SK-N-SH (cell line): ENCODE data around the gene HSPA1A. TPM values are rescaled to one million over a fixed set of nuclear protein-coding genes. Genes with fewer than 3 reads are reported as not detected.
A peak's percentile ranks its signal among the peaks of the same experiment; 100 is the strongest.

Experiments
- CTCF ChIA-PET: fragments of 300-600, 350-600 bp; formaldehyde crosslinking; extraction: SDS; loops from one replicate; lab custom pipeline; 2021; lab: Yijun Ruan, JAX
- POLR2A ChIA-PET: fragments of 350-600 bp; sonication (Branson Sonifier 250); formaldehyde crosslinking; extraction: SDS; loops from one replicate; lab custom pipeline; 2020; ENCODE audit warnings: antibody characterized with exemption, inconsistent platforms; lab: Yijun Ruan, JAX
- DNase-seq: peaks from one replicate; pipeline ENCODE4 v3.0.0; 2012
- H2AFZ ChIP-seq: fragments of 200-600 bp; sonication (generic); 2 replicates; pipeline ENCODE4 v1.8.1; 2016; ENCODE audit warnings: antibody characterized with exemption, mild to moderate bottlenecking, low read depth
- H3F3A ChIP-seq: fragments of 200-600 bp; sonication (generic); replicated peaks from 2 replicates; pipeline ENCODE3; 2016; ENCODE audit warnings: antibody characterized with exemption, mild to moderate bottlenecking; ENCODE audit not compliant: insufficient read depth
- H3K27ac ChIP-seq, 2 experiments: fragments of 200-500 bp in 1 of 2; fragments of 200-600 bp in 1 of 2; sonication (Bioruptor generic) in 1 of 2; sonication (generic), shearing (Covaris generic) in 1 of 2; 2 replicates each; pipeline versions ENCODE4 v1.5.1 to v1.6.1; 2014 to 2016; ENCODE audit warnings: low read depth in 2 of 2, inconsistent platforms in 1 of 2, low read length in 1 of 2, mild to moderate bottlenecking in 1 of 2, mixed read lengths in 1 of 2
- H3K27me3 ChIP-seq: fragments of 200-600 bp; sonication (generic), shearing (Covaris generic); 2 replicates; pipeline ENCODE4 v1.6.1; 2016; ENCODE audit warnings: mixed run types; ENCODE audit not compliant: insufficient read depth
- H3K36me3 ChIP-seq, 2 experiments: fragments of 200-500 bp in 1 of 2; fragments of 200-600 bp in 1 of 2; sonication (Bioruptor generic) in 1 of 2; sonication (generic) in 1 of 2; replicated peaks in 1 of 2; 2 replicates each; pipeline versions ENCODE3 to v1.5.1; 2014 to 2016; ENCODE audit warnings: low read length in 1 of 2, mild to moderate bottlenecking in 1 of 2; ENCODE audit not compliant: insufficient read depth in 2 of 2, control insufficient read depth in 1 of 2
- H3K4me1 ChIP-seq, 2 experiments: fragments of 200-500 bp in 1 of 2; fragments of 200-600 bp in 1 of 2; sonication (Bioruptor generic) in 1 of 2; sonication (generic), shearing (Covaris generic) in 1 of 2; 2 replicates each; pipeline versions ENCODE4 v1.5.1 to v1.6.1; 2014 to 2016; ENCODE audit warnings: low read depth in 1 of 2, low read length in 1 of 2, mixed run types in 1 of 2; ENCODE audit not compliant: insufficient read depth in 2 of 2, control insufficient read depth in 1 of 2
- H3K4me2 ChIP-seq: fragments of 200-600 bp; sonication (generic), shearing (Covaris generic); 2 replicates; pipeline ENCODE4 v1.6.1; 2017; ENCODE audit warnings: mixed run types
- H3K4me3 ChIP-seq, 2 experiments: fragments of 200-500 bp in 1 of 2; fragments of 200-600 bp in 1 of 2; sonication (Bioruptor generic) in 1 of 2; sonication (generic), shearing (Covaris generic) in 1 of 2; 2 replicates each; pipeline versions ENCODE4 v1.5.1 to v1.8.1; 2014 to 2016; ENCODE audit warnings: low read depth in 2 of 2, inconsistent platforms in 1 of 2, low read length in 1 of 2, mild to moderate bottlenecking in 1 of 2, mixed read lengths in 1 of 2, moderate library complexity in 1 of 2
- H3K79me2 ChIP-seq: fragments of 200-600 bp; sonication (generic); 2 replicates; pipeline ENCODE4 v1.8.1; 2017; ENCODE audit warnings: mild to moderate bottlenecking; ENCODE audit not compliant: insufficient read depth
- H3K9ac ChIP-seq: fragments of 200-600 bp; sonication (generic); 2 replicates; pipeline ENCODE4 v1.6.1; 2017; ENCODE audit warnings: mixed run types
- H3K9me2 ChIP-seq: fragments of 200-600 bp; sonication (generic); 2 replicates; pipeline ENCODE4 v1.6.1; 2017; ENCODE audit warnings: mixed run types
- H3K9me3 ChIP-seq: fragments of 200-600 bp; sonication (generic); 2 replicates; pipeline ENCODE4 v1.6.1; 2017; ENCODE audit warnings: mixed run types, mild to moderate bottlenecking, moderate library complexity
- H4K20me1 ChIP-seq: fragments of 200-600 bp; sonication (generic); 2 replicates; pipeline ENCODE4 v1.6.1; 2017; ENCODE audit warnings: mild to moderate bottlenecking, mixed run types; ENCODE audit not compliant: insufficient read depth
- ELF1 ChIP-seq: IDR thresholded peaks from 2 replicates; pipeline ENCODE4 v1.4.0; 2012
- EP300 ChIP-seq, 2 experiments: IDR thresholded peaks; 2 replicates each; pipeline versions ENCODE4 v1.4.0 to v1.6.1; 2012; ENCODE audit warnings: borderline replicate concordance in 1 of 2, low read depth in 1 of 2, low read length in 1 of 2
- EZH2phosphoT487 ChIP-seq: fragments of 200-600 bp; sonication (generic); IDR thresholded peaks from 2 replicates; pipeline ENCODE4 v1.6.1; 2017; ENCODE audit warnings: low read depth, mixed run types, mild to moderate bottlenecking, antibody characterized with exemption, moderate library complexity, borderline replicate concordance
- FOSL2 ChIP-seq: IDR thresholded peaks from 2 replicates; pipeline ENCODE4 v1.4.0; 2012; ENCODE audit warnings: low read depth, mild to moderate bottlenecking, moderate library complexity, borderline replicate concordance
- FOXJ3 ChIP-seq: sonication (generic); formaldehyde crosslinking; IDR thresholded peaks from 2 replicates; pipeline ENCODE4 v1.5.1; 2020; ENCODE audit warnings: mild to moderate bottlenecking, missing genetic modification reagents
- FOXM1 ChIP-seq: IDR thresholded peaks from 2 replicates; pipeline ENCODE4 v1.4.0; 2012; ENCODE audit warnings: low read depth, mild to moderate bottlenecking
- NRF1 ChIP-seq: IDR thresholded peaks from 2 replicates; pipeline ENCODE4 v1.6.1; 2012; ENCODE audit warnings: low read depth, mild to moderate bottlenecking, low read length
- RFX5 ChIP-seq: IDR thresholded peaks from 2 replicates; pipeline ENCODE4 v1.6.1; 2012; ENCODE audit warnings: mild to moderate bottlenecking, improper control_type of control experiment, low read length
- SIN3A ChIP-seq: IDR thresholded peaks from 2 replicates; pipeline ENCODE4 v1.6.1; 2012; ENCODE audit warnings: low read depth, mild to moderate bottlenecking, low read length, moderate library complexity, borderline replicate concordance
- TCF12 ChIP-seq: IDR thresholded peaks from 2 replicates; pipeline ENCODE4 v1.4.0; 2012
- YY1 ChIP-seq: IDR thresholded peaks from 2 replicates; pipeline ENCODE4 v1.4.0; 2012; ENCODE audit warnings: low read depth, mild to moderate bottlenecking
- WGBS: methylation state at CpG from one replicate; pipeline ENCODE4 v1.1.6; 2017; ENCODE audit warnings: low lambda C conversion rate; 5-methylcytosine and 5-hydroxymethylcytosine counted together
- polyA plus RNA-seq, 3 experiments: library from polyadenylated mRNA; depleted of rRNA; stranded (reverse); fragments of >200 nt; gene quantifications; 2 replicates each; pipeline ENCODE4 v1.2.3, GENCODE V29; 2012
- TF ChIP-seq, protein P1 (sequence below): IDR thresholded peaks from 2 replicates; pipeline ENCODE4 v1.4.0; 2012; ENCODE audit warnings: low read depth
- TF ChIP-seq, protein P2 (sequence below): fragments of 200-600 bp; sonication (generic); IDR thresholded peaks from 2 replicates; pipeline ENCODE4 v1.6.1; 2017; ENCODE audit warnings: antibody characterized with exemption, mild to moderate bottlenecking, moderate library complexity
- TF ChIP-seq, protein P3 (sequence below): IDR thresholded peaks from 2 replicates; pipeline ENCODE4 v1.4.0; 2012; ENCODE audit warnings: low read depth, borderline replicate concordance
- TF ChIP-seq, protein P4 (sequence below): IDR thresholded peaks from 2 replicates; pipeline ENCODE4; 2012
- TF ChIP-seq, protein P5 (sequence below): IDR thresholded peaks from 2 replicates; pipeline ENCODE4 v1.6.1; 2012; ENCODE audit warnings: mild to moderate bottlenecking, low read depth, low read length, moderate library complexity

HSPA1A gene
- polyA plus RNA-seq, 1 of the 3 experiments (the other 2 are of a cell fraction), result 119 TPM

DNA sequence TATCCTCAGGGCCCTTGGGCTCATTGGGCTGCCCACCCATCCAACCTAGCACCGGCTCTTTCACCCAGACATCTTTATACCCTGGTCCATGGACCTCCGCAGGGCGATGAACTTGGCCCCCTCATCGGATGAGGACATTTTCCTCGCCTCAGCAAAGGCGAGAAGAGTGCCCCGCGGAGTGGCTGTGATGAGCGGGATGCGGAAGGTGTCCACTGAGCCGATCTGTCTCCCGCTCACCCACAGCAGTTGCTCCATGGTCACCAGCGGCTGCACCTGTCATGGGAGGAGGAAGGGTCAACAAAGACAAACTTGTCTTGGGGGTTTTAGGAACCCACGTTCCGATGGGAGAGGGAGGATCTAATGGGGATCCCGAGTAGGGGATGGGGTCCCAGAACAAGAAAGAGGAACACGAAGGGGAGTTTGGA, 46.6 kb downstream of the HSPA1A start:
- Histone ChIP-seq H3K9ac (peak overlapping the region; percentile 67), H3K27ac (no peak overlapping the region), H3K36me3 (peaks cover 4 to 11% of the 10 kb centered on the region in 2 experiments), H3K27me3 (no peaks in the 10 kb centered on the region), H3K79me2 (peaks cover 10% of the 10 kb centered on the region), H3K4me3 (peak overlapping the region; percentile 78 to 98), H3K9me3 (no peaks in the 10 kb centered on the region), H2AFZ (peak overlapping the region; percentile 82), H3K4me2 (peak overlapping the region; percentile 100), H3K4me1 (peaks cover 0 to 14% of the 10 kb centered on the region in 2 experiments; a peak in 1 of 4 replicates), H3K9me2 (no peaks in the 10 kb centered on the region), H3F3A (peaks cover 15% of the 10 kb centered on the region), H4K20me1 (no peaks in the 10 kb centered on the region)
- no peak for TF ChIP-seq FOSL2
- TF ChIP-seq YY1, result no peak
- TF ChIP-seq ELF1, result no peak
- no peak for TF ChIP-seq FOXM1
- no peak for TF ChIP-seq EP300 (IDR thresholded peaks at IDR 0.05; ENCODE audit: borderline replicate concordance in 1 of 2, low read depth in 1 of 2, low read length in 1 of 2)
- no peak for TF ChIP-seq NRF1
- TF ChIP-seq FOXJ3 (CRISPR knock-in tag), result no peak
- TF ChIP-seq RFX5, result no peak
- CTCF ChIA-PET, result interaction anchor here (0.7 to 2.7 kb wide), 3 partner anchors 91 to 181 kb away, joined by 3 to 14 read pairs (median 4); partner anchors contain the start of genes DDAH2 and LY6G5C
- peak; percentile 30 for DNase-seq
- WGBS, result 34% methylated on average over 17 of the region's 17 CpGs
- POLR2A ChIA-PET, result interaction anchor here (0.7 to 2.4 kb wide), 6 partner anchors 19 to 132 kb away, joined by 3 to 16 read pairs (median 4); partner anchors contain the start of genes EHMT2, HSPA1A and HSPA1L

DNA sequence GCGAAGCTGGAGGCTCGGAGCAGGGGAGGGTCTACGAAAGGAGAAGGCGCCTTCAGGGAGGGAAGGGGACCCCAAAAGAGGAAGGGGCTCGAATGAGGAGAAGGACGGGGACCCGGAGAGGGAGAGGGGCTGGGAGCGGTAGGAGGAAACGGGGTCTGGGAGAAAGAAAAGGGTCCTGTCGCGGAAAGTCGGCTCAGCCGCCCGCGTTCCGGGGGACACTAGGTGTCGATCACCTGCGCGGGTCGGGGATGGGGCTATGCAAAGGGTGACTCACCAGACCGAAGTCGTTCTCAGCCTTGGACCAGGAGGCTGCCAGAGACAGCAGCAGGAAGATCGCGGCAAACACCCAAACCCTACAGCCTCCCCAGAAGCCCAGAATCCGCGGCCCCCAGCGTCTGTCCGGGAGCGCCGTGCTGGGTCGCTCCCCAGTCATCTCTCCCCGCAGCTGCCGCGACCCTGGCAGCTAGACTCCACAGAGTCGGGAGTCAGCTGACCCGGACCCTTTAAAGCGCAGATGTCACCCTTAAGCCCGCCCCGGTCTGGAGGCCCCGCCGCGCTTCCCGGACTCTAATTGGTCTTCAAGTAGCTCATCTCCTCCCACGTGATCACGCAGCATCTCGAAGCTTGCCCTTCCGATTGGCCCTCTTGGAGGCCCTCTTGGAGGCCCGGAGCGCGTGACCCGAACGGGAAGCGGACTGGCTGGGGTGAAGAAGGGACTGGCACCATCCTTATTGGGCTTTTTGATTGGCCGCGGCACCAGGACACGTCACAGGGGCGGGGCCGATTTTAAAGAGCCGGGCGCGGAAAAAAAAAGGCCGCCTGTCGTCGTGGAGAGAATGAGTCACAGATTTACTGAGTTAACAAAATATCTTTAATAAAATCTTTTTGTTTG, 47.2 kb downstream of the HSPA1A start, which contains the start of gene NEU1:
Gene NEU1 (minus strand): TSS at position 478 of the 892 bp plus-strand sequence. CDS start 45 bp downstream, at position 433.
- peak within 1 kb of the TSS; percentile 78 to 98 for H3K4me3 ChIP-seq
- H3K79me2 ChIP-seq, result peaks cover 10% of the 10 kb centered on the region
- H2AFZ ChIP-seq, result peak within 1 kb of the TSS; percentile 97
- H3F3A ChIP-seq, result peaks cover 15% of the 10 kb centered on the region
- no peaks in the 10 kb centered on the region for H3K27me3 ChIP-seq
- peak within 1 kb of the TSS; percentile 100 for H3K4me2 ChIP-seq
- DNase-seq, result peak; percentile 97
- peak within 1 kb of the TSS; percentile 67 for H3K9ac ChIP-seq
- ChIA-PET CTCF (interaction anchor here (0.7 to 2.7 kb wide), 9 partner anchors 17 to 333 kb away, joined by 3 to 14 read pairs (median 4); partner anchors contain the start of genes DDAH2 and LY6G5C), POLR2A (interaction anchor here (0.6 to 2.4 kb wide), 12 partner anchors 20 to 198 kb away, joined by 3 to 16 read pairs (median 4); partner anchors contain the start of genes EHMT2, GPANK1, HSPA1A and HSPA1L)
- peaks cover 4 to 11% of the 10 kb centered on the region in 2 experiments for H3K36me3 ChIP-seq
- 3% methylated on average over 47 of the region's 64 CpGs for WGBS
- peaks cover 0 to 14% of the 10 kb centered on the region in 2 experiments; a peak in 1 of 4 replicates for H3K4me1 ChIP-seq
- no peaks in the 10 kb centered on the region for H3K9me3 ChIP-seq
- H4K20me1 ChIP-seq, result no peaks in the 10 kb centered on the region
- H3K27ac ChIP-seq, result peak within 1 kb of the TSS; percentile 79 to 81
- H3K9me2 ChIP-seq, result no peaks in the 10 kb centered on the region
- TF ChIP-seq SIN3A, result peak; percentile 83
- TF ChIP-seq, protein P1, sequence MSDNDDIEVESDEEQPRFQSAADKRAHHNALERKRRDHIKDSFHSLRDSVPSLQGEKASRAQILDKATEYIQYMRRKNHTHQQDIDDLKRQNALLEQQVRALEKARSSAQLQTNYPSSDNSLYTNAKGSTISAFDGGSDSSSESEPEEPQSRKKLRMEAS, result peak; percentile 69; the same call in 1 of the 2 replicates
- TF ChIP-seq, protein P2, sequence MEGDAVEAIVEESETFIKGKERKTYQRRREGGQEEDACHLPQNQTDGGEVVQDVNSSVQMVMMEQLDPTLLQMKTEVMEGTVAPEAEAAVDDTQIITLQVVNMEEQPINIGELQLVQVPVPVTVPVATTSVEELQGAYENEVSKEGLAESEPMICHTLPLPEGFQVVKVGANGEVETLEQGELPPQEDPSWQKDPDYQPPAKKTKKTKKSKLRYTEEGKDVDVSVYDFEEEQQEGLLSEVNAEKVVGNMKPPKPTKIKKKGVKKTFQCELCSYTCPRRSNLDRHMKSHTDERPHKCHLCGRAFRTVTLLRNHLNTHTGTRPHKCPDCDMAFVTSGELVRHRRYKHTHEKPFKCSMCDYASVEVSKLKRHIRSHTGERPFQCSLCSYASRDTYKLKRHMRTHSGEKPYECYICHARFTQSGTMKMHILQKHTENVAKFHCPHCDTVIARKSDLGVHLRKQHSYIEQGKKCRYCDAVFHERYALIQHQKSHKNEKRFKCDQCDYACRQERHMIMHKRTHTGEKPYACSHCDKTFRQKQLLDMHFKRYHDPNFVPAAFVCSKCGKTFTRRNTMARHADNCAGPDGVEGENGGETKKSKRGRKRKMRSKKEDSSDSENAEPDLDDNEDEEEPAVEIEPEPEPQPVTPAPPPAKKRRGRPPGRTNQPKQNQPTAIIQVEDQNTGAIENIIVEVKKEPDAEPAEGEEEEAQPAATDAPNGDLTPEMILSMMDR, result no peak
- TF ChIP-seq, protein P3, sequence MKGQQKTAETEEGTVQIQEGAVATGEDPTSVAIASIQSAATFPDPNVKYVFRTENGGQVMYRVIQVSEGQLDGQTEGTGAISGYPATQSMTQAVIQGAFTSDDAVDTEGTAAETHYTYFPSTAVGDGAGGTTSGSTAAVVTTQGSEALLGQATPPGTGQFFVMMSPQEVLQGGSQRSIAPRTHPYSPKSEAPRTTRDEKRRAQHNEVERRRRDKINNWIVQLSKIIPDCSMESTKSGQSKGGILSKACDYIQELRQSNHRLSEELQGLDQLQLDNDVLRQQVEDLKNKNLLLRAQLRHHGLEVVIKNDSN, result peak; percentile 98
- no peak for TF ChIP-seq EZH2phosphoT487
- no peak for TF ChIP-seq FOXJ3 (CRISPR knock-in tag)
- TF ChIP-seq, protein P4, sequence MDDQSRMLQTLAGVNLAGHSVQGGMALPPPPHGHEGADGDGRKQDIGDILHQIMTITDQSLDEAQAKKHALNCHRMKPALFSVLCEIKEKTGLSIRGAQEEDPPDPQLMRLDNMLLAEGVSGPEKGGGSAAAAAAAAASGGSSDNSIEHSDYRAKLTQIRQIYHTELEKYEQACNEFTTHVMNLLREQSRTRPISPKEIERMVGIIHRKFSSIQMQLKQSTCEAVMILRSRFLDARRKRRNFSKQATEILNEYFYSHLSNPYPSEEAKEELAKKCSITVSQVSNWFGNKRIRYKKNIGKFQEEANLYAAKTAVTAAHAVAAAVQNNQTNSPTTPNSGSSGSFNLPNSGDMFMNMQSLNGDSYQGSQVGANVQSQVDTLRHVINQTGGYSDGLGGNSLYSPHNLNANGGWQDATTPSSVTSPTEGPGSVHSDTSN, result peak; percentile 69
- TF ChIP-seq TCF12, result 0 out of 2 replicates have a peak, but pooled peaks have one; percentile 18
- TF ChIP-seq FOXM1, result no peak
- TF ChIP-seq, protein P5, sequence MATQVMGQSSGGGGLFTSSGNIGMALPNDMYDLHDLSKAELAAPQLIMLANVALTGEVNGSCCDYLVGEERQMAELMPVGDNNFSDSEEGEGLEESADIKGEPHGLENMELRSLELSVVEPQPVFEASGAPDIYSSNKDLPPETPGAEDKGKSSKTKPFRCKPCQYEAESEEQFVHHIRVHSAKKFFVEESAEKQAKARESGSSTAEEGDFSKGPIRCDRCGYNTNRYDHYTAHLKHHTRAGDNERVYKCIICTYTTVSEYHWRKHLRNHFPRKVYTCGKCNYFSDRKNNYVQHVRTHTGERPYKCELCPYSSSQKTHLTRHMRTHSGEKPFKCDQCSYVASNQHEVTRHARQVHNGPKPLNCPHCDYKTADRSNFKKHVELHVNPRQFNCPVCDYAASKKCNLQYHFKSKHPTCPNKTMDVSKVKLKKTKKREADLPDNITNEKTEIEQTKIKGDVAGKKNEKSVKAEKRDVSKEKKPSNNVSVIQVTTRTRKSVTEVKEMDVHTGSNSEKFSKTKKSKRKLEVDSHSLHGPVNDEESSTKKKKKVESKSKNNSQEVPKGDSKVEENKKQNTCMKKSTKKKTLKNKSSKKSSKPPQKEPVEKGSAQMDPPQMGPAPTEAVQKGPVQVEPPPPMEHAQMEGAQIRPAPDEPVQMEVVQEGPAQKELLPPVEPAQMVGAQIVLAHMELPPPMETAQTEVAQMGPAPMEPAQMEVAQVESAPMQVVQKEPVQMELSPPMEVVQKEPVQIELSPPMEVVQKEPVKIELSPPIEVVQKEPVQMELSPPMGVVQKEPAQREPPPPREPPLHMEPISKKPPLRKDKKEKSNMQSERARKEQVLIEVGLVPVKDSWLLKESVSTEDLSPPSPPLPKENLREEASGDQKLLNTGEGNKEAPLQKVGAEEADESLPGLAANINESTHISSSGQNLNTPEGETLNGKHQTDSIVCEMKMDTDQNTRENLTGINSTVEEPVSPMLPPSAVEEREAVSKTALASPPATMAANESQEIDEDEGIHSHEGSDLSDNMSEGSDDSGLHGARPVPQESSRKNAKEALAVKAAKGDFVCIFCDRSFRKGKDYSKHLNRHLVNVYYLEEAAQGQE, result no peak
